EL (cell line): ENCODE measurements around the gene IL36RN.

Experiments
- DNase-seq: peaks from one replicate; pipeline ENCODE4 v3.0.0-alpha.2; 2016

The IL36RN gene

DNA sequence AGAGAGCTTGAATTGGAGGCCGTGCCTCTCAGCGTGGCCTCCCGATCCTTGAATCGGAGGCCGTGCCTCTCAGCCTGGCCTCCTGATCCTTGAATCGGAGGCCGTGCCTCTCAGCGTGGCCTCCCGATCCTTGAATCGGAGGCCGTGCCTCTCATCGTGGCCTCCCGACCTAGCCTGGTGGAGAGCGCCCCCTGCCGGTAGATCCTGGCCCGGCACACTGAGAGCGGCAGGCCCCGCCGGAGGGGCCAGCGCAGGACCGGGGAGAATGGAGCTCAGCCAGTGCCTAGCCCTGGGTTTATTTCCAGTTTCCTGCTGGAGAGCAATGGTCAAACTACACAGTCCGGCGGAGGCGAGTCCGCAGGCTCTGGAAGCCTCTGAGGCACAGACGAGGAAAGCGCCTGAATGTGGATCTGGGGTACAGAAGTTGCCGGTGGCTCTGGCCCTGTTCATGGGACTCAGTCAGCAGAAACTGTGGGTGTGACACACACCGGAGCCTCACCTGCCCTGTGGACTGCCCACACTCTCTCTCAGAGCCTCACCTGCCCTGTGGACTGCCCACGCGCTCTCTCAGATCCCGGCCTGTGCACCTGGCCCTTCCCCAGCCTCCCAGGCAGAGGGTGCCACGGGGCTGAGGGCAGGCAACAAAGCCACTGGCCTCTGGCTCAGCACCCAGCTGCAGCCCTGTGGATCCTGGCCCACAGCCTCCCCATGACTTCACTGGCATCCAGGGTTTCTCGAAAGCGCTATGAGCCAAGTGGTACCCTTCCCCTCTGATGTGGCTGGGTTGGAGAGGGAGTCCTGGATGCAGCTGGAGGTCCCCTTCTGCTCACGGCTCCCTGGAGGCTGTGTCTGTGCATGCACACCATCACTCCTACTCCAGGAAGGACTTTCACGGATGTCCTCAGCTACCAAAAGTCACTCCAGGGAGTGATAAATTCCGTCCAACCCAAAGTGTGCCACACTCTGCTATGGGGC, 7.8 kb upstream of the IL36RN start:
- DNase-seq: no peak

DNA sequence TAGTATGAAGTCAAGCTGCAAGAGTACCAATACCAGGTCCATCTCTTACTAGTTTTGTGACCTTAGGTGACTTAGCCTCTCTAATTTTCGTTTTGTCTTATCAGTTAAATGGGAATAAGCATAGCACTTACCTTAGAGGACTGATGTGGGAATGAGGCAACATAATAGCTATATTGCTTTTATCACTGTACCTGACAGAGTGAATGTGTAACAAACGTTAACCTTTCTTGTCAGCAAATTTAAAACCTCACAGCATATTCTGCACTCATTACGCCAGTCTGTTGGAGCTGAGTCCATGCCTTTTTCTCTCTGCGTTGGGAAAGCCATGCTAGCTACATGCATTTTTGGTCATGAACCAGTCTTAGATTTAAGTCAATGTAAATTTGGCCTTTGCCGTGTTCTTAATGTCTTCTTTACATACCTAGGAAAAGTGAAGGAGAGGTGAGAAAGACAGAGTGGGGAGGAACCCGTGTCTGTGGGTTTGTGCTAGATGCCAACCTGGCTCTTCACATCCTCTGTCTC, 6.5 kb upstream of the IL36RN start, which contains the start of gene IL36B:
Gene IL36B (minus strand): TSS at position 472 of the 522 bp plus-strand sequence.
- no peak for DNase-seq

DNA sequence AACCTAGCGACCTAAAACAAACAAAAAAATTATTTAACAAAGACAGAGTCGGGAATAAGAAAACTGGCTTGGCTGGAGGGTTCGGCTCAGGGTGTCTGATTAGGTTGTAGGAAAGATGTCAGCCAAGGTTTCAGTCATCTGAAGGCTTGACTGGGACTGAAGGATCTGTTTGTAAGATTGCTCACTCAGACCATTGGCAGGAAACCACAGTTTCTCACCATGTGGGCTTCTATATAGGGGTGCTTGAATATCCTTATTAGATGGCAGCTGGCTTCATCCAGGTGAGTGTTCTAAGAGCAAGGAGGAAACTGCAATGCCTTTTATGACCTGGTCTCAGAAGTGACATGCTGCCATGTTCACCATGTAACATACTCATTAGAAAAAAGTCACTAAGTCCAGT, 5.3 kb upstream of the IL36RN start:
- no peak for DNase-seq

DNA sequence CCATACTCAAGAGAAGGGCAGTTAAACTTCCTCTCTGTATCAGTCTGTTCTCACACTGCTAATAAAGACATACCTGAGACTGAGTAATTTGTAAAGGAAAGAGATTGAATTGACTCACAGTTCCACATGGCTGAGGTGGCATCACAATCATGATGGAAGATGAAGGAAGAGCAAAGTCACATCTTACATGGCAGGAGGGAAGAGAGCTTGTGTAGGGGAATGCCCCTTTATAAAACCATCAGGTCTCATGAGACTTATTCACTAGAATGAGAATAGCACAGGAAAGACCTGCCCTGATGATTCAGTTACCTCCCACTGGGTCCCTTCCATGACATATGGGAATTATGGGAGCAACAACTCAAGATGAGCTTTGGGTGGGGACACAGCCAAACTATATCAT, 4.9 kb upstream of the IL36RN start:
- DNase-seq: no peak

DNA sequence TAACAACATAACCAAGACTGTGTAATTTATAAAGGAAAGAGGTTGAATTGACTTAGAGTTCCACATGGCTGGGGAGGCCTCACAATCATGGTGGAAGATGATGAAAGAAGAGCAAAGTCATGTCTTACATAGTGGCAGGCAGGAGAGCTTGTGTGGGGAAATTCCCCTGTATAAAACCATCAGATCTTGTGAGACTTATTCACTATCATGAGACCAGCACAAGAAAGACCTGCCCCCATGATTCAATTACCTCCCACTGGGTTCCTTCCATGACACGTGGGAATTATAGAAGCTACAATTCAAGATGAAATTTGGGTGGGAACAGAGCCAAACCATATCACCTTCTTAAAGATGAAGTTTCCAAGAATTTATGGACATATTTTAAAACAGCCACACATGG, 2.5 kb upstream of the IL36RN start:
- DNase-seq: no peak

DNA sequence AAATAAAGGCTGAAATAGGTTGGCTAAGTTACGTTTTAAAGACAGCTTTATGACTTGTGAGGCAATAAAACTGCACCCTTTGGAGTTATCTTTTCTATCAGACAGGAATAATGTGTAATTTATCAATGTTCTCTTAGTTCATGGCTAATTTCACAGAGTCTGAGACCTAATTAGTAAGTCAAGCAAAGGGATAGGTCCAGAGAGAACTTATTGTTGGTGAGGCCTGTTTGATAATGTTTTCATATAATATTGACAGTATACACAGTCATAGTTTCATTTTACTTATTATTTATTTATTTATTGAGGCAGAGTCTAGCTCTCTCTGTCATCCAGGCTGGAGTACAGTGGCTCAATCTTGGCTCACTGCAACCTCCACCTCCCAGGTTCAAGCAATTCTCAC, 1.9 kb upstream of the IL36RN start:
- no peak for DNase-seq

DNA sequence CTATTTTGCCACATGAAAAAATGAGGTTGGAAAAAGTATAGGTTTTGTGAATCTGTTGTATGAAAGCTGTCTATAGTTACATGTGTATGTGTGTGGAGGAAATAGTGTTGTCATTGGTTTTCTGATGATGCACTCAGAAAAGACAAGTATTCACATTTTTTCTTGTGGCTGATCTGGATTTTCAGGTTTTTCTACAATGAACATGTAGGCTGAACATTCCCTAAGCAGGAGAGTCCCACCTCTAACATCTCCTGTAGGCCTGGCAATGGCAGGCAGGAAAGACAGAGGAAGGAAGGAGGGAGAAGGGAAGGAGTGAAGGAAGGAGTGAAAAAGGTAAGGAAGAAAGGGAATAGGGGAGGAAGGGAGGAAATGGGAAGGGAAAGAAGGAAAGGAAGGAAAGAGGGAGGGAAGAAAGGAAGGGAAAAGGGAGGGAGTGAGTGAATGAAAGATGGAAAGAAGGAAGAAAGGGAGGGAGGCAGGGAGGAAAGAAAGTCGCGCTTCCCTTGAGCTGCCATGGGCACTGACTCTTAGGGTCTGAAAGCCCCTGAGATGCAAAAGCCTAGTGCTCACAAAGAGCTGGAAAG, 495 bp upstream of the IL36RN start:
- DNase-seq: no peak

DNA sequence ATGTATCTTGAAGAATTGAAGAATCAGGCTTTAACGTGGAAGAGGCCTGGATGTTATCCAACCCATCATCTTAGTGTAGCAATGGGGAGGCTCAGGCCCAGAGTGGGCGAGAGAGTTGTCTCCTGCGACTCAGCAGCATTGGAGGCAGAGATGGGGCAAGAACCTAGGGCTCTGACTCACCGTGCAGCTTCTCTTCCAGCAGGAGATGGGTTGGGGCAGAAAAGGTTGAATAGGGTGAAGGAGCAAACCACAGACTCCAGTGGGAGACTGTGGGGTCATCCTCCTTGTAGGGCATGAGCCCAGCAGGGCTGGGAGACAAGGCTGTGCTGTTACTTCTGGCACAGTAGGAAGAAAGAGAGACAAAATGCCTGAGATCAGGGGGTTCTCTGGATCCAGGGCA, 1.4 kb downstream of the IL36RN start:
- DNase-seq: no peak

DNA sequence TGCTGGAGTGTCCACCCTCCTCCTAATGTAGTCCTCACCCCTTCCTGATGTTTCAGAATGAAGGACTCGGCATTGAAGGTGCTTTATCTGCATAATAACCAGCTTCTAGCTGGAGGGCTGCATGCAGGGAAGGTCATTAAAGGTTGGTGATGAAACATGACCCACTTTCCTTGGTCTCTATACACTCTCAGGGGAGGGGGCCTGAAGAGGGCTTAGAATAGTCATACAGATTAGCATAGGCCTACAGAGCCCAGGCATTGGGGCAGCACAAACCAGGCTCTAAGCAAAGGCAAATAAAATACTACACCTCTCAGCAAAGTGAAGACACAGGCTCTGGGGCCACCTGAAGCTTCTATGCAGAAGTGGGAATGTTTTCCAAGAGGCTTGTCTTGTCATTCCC, 1.8 kb downstream of the IL36RN start:
- DNase-seq: no peak

DNA sequence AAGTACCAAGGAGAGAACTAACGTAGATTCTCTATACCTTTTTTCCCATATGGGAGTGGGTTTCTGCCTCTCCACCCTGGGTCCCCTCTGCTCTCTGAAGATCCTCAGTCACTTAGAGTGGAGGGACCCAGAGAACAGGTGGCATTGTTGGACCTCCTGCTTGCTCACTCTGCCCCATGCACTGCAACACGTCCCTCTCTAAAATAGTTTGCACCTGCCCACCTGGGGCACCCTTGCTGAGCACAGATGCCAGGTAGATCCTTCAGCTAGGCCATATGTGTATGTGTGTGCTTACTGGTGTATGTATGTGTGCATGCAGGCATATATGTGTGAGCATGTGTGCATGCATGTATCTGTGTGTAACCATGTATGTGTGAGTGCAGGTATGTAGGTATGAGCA, 2.2 kb downstream of the IL36RN start:
- DNase-seq: no peak

DNA sequence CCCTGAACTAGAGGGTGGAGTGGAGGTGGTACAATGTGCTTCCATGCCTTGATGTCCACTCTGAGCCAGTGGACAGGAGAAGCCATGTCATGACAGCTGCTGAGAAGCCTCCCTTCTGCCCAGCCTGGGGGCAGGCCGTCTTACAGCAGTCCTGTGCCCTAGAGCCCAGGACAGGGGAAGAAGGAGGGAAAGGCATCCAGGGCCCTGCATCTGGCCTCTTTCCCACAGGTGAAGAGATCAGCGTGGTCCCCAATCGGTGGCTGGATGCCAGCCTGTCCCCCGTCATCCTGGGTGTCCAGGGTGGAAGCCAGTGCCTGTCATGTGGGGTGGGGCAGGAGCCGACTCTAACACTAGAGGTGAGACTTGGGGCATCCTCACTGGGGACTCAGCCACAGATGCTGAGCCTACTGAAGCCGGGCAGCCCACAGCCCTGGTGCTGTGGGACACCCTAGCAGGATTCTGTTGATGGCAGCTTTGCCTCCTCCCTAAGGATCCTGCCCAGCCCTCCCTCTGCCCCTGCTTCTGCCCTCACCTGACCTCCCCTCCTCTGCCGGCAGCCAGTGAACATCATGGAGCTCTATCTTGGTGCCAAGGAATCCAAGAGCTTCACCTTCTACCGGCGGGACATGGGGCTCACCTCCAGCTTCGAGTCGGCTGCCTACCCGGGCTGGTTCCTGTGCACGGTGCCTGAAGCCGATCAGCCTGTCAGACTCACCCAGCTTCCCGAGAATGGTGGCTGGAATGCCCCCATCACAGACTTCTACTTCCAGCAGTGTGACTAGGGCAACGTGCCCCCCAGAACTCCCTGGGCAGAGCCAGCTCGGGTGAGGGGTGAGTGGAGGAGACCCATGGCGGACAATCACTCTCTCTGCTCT, 3.1 kb downstream of the IL36RN start:
- DNase-seq: no peak

DNA sequence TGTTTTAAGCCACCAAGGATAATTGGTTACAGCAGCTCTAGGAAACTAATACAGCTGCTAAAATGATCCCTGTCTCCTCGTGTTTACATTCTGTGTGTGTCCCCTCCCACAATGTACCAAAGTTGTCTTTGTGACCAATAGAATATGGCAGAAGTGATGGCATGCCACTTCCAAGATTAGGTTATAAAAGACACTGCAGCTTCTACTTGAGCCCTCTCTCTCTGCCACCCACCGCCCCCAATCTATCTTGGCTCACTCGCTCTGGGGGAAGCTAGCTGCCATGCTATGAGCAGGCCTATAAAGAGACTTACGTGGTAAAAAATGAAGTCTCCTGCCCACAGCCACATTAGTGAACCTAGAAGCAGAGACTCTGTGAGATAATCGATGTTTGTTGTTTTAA, 5.3 kb downstream of the IL36RN start:
- no peak for DNase-seq

DNA sequence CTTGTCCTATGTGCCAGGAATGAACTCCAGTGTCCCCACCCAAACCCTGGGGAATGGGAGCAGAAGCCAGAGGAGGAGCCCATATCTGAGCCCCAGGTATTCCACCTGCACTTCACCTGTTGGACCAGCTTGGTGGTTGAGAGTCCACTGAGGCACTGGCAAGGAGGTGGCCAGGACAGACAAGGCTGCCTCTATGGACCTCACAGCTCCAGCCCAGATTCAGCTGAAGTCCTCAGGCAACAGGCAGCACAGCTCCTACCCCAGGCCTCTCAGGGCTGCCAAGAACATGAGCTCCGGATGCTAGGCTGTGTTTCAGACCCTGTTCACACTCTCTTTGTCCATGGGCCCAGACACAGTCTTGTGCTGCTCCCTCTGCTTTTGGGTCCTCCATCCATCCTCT, 5.9 kb downstream of the IL36RN start:
- DNase-seq: no peak

DNA sequence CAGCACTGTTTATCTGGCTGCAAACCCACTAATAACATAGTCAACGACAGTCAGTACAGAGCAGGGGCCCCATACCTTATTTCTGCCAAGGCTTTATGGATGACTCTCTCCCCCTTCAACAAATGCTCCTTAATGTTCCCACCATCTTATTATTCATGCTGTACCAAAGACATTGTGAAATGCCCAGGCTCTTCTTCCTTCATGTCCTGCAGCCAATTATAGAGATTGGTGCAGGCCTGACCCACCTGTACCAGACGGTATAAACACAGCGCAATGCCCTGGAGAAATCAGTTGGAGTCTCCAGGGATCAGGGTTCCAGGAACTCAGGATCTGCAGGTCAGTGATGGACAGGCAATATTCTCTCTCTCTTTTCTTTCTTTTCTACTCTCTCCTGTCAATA, 8.7 kb downstream of the IL36RN start, which contains the start of gene IL1F10:
Gene IL1F10 (plus strand): TSS at position 290 of the 400 bp plus-strand sequence. CDS start 4,769 bp downstream, outside the sequence.
- no peak for DNase-seq

DNA sequence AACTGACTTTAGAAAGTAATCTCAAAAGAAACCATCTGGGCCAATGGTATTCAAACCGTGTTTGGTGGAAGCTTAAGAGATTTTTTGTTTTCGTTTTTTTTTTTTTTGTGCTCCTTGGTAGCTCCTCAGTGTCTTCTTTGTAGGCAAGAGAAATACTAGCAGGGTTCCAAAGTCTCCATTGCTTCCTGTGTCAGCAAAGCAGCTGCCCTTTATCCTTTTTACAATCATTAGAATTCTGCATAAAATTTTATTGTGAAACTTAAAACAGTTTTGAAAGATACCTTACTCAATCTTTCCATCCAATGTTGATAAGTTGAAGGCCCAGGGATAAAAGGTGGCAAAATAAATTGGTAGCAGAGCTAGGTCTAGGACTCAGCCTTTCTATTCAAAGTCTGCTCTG, 9.3 kb downstream of the IL36RN start:
- no peak for DNase-seq

DNA sequence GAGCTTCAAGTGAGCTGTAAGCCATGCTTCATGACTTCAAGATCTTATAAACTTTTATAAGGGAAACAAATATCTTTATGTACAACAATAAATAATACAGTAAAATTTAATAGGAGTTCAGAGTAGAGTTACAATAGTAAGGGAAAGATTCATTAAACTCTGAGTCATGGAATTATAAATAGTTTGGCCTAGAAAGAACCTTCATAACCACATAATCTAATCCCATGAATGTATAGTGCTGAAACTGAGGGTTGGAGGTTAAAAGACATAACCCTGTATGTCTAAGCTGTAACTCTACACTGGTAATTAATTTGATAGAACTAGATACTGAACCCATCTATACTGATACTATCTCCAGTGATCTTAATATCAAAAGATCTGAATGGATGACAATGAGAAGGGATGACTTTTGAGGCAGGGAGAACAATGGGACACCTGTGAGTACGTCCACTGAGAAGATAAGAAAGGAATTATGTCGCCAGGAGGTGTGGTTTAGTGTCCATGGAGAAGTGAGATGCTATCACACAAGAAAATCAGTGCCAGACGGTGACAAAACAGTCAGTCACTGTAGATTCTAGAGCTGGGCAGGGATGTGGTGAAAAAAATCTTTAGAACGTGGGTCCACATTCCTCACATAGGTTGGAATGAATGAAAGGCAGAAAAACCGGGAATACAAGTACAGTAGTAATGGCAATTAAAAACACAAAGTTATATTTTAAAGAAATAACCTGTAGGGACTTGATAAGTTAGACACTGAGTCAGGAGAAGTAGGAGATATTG, 9.9 kb downstream of the IL36RN start:
- DNase-seq: peak; percentile 22

DNA sequence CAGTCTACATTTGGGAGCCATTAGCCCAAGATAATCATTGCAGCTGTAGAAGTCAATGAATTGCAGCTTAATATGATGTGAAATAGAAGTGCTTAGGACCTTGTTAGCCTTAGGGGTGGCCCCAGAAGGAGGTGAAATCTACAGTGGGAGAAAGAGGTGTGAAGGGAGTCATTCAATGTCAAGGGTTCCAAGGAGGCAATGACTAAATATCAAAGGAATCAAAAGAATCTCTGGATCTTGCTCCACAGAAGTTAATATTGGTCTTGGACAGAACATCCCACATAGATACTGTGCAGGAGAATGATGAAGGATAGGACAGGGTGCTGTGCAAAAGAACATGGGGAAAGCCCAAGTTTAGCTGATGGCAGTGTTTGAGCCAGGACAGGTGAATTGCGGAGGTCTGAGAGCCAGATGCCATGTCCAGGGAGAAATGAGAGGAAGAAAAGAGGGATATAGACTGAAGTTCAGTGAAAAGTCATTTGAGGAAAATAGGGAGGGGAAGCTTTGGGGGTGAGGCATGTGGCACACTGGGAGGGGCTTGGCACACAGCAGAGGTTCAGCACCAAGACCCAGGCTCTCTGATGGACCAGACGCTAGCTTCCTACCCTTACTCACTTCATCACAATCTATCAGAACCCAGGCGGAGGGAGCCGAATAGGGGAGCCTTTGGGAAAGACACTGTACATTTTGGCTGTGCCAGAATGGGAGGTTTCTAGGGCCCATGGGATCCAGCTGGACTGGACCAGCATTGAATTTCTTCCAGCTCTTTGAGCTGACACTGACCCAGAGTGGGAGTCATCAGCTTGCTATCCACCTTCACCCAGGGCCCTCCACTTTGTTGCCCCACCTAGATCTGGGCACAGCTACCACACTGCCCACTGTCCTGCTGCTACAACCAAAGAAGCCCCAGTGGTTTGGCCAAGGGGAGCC, 10.9 kb downstream of the IL36RN start:
- DNase-seq: peak; percentile 36

DNA sequence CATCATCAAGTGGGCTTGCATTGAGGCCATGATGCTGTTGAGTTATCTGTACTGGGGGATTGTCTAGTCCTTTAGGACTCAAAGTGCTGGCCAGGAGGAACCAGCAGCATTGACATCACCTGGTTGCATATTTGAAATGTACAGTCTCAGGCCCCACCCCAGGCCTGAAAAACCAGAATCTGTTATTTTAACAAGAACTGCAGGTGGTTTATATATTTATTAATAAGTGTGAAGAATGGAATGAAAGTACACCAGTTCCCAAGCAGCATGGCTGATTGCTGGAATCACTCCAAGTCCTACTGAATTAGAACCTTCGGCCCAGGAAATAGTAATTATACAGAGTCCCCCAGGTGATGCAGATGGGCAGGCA, 11.6 kb downstream of the IL36RN start:
- no peak for DNase-seq

DNA sequence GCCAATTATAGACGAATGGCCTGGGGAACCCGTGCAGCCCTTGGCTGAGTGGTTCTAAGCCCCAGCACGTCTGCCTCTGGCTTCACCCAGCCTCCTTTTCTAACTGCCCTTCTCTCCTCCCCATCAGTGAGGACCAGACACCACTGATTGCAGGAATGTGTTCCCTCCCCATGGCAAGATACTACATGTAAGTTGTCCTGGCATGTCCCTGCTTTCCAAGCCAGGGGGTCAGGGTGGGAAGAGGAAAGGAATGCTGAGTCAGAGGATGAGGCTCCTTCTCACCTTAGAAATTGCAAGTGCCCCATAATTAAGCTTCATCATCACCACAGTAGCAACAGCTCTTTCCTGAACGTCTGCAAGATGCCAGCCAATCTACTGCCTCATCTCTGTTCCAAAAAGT, 13.6 kb downstream of the IL36RN start:
- DNase-seq: no peak

DNA sequence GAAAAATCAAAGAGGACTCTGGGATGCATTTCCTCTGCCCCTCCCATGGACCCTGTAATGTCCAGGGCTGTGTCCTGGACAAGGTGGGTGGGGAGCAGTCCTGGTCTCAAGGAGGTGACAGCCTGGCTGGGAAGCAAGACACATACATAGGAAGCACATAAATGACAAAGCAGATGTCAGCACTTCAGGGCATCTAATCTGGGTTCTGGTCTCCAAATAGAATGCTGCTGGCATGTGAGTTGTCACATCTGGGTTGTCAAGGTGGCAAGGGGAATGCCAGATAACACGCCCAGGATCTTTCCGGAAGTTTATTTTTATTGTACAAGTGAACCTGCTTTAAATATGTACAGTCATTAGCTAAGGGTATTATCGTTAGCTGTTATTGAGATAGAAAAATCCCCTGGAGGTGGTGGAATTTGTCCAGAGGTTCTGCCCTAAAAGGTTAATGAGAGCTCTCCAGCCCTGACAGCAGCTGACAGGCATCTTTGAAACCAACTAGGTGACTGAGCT, 14.4 kb downstream of the IL36RN start:
- DNase-seq: no peak

DNA sequence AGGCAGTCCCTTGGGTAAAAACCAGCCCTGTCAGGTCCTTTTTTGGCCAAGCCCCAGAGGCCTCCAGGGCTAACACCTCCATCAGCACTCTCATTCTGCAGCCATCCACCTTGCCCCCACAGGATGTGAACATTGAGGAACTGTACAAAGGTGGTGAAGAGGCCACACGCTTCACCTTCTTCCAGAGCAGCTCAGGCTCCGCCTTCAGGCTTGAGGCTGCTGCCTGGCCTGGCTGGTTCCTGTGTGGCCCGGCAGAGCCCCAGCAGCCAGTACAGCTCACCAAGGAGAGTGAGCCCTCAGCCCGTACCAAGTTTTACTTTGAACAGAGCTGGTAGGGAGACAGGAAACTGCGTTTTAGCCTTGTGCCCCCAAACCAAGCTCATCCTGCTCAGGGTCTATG, 16.0 kb downstream of the IL36RN start:
- DNase-seq: no peak
